Measurements from ENCODE around the gene FTO.
A peak's percentile ranks its signal among the peaks of the same experiment; 100 is the strongest.

FTO gene

GRCh38 chr16:53945996-53946395 lies 242.0 kb downstream of the FTO start:
- peak; percentile 21 to 27 for DNase-seq

GRCh38 chr16:53946746-53947386 lies 242.9 kb downstream of the FTO start:
- peak in 1 of 2 experiments; percentile 56 for DNase-seq

GRCh38 chr16:53947642-53948041 lies 243.7 kb downstream of the FTO start:
- DNase-seq, result no peak

GRCh38 chr16:53948326-53948725 lies 244.4 kb downstream of the FTO start:
- DNase-seq, result no peak

GRCh38 chr16:53948734-53949430 lies 244.9 kb downstream of the FTO start:
- peak in 1 of 2 experiments; percentile 33 for DNase-seq

- peak in 1 of 2 experiments; percentile 64 for DNase-seq
Observed at GRCh38 chr16:53949715-53950410, 245.9 kb downstream of the FTO start.

GRCh38 chr16:53950677-53951076 lies 246.7 kb downstream of the FTO start:
- peak in 1 of 2 experiments; percentile 33 for DNase-seq

- DNase-seq, result no peak
Observed at GRCh38 chr16:53952215-53953208, 248.6 kb downstream of the FTO start.

GRCh38 chr16:53953336-53953735 lies 249.4 kb downstream of the FTO start:
- no peak for DNase-seq

GRCh38 chr16:53955221-53955875 lies 251.4 kb downstream of the FTO start:
- no peak for DNase-seq

GRCh38 chr16:53958341-53958880 lies 254.5 kb downstream of the FTO start:
- DNase-seq, result no peak

- no peak for DNase-seq
Observed at GRCh38 chr16:53960050-53960812, 256.3 kb downstream of the FTO start.

- peak in 1 of 2 experiments; percentile 47 for DNase-seq
Observed at GRCh38 chr16:53960954-53961616, 257.1 kb downstream of the FTO start.

- no peak for DNase-seq
Observed at GRCh38 chr16:53962041-53962440, 258.1 kb downstream of the FTO start.

GRCh38 chr16:53964145-53964790 lies 260.3 kb downstream of the FTO start:
- DNase-seq, result no peak

GRCh38 chr16:53966821-53967571 lies 263.0 kb downstream of the FTO start:
- DNase-seq, result peak; percentile 91 to 95

GRCh38 chr16:53967572-53967971 lies 263.6 kb downstream of the FTO start:
- DNase-seq, result peak in 1 of 2 experiments; percentile 37

- peak in 1 of 2 experiments; percentile 10 for DNase-seq
Observed at GRCh38 chr16:53968454-53968853, 264.5 kb downstream of the FTO start.

- peak in 1 of 2 experiments; percentile 18 for DNase-seq
Observed at GRCh38 chr16:53968896-53969295, 264.9 kb downstream of the FTO start.
